GM18909 (cell line): ENCODE measurements around the gene EIF2A.
A peak's percentile ranks its signal among the peaks of the same experiment; 100 is the strongest.
"Not testable (repeated sequence)": the region's sequence is repeated elsewhere in the genome, so short reads cannot be mapped to it uniquely, and the experiment has no call there.

Experiments used
- ATAC-seq: cut with Tn5 transposase; IDR thresholded peaks from one replicate; pipeline ENCODE4 v1.9.1; 2021; ENCODE audit warnings: mild to moderate bottlenecking; ENCODE audit not compliant: unreplicated experiment, poor library complexity

The EIF2A gene

DNA sequence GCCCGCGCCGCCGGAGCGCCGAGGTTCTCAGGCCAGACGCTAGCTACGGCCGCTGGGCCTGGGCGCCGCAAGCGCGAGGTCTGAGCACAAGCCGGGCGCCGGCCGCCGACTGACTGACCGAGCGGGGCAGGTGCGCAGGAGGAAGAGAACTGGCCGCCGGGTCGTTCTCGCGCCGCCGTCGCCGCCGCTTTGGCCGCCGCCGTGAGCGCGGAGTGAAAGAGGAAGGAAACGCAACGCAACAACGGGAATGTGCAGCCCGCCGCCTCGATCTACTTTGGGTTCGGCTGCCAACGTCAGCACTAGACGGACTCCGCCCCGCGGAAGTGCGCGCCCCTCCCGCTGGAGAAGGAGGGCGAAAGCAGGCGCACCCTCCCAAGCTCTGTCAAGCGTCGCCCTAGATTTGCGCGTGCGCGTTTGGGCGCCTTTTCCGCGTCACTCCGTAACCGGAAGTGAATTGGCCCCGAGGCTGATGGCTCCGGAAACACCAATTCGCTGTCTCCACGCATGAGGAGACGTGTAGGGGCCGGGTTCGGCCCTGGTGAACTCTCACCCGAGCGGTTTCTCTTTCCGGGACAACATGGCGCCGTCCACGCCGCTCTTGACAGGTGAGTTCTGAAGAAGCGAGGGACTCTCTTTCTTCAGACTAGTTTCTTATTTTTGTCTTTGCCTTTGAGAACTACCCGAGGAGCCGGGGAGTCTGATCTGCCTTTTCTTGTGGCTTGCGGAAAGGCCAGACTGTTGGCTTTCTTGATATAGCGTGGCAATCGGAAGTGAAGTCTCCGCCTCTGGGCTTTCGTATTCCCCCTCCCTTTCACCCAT is at the start of gene EIF2A, which contains the start of gene SERP1:
EIF2A (plus strand) TSS at position 562 of the 819 bp plus-strand sequence; CDS start at position 578, 16 bp downstream.
SERP1 (minus strand) TSS at position 271 of the 819 bp plus-strand sequence. CDS start 361 bp downstream, outside the sequence.
- peak; percentile 94 for ATAC-seq

GRCh38 chr3:150497956-150498355 is 48.6 kb upstream of the EIF2A start:
- ATAC-seq: no peak

GRCh38 chr3:150500960-150501359 is 45.6 kb upstream of the EIF2A start:
- not testable (repeated sequence) for ATAC-seq

GRCh38 chr3:150503402-150504099 is 43.0 kb upstream of the EIF2A start:
- ATAC-seq: no peak

- no peak for ATAC-seq
Observed at GRCh38 chr3:150504483-150504882, 42.1 kb upstream of the EIF2A start.

DNA sequence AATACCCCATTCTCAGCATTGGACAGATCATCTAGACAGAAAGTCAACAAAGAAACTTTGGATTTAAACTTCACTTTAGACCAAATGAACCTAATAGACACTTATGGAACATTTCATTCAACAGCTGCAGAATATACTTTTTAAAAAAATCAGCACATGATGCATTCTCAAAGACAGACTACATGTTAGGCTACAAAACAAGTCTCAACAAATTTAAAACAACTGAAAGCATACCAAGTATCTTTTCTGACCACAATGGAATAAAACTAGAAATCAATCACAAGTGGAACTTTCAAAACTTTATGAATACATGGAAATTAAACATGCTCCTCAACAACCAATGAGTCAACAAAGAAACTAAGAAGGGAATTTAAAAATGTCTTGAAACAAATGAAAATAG is 38.2 kb upstream of the EIF2A start:
- no peak for ATAC-seq

DNA sequence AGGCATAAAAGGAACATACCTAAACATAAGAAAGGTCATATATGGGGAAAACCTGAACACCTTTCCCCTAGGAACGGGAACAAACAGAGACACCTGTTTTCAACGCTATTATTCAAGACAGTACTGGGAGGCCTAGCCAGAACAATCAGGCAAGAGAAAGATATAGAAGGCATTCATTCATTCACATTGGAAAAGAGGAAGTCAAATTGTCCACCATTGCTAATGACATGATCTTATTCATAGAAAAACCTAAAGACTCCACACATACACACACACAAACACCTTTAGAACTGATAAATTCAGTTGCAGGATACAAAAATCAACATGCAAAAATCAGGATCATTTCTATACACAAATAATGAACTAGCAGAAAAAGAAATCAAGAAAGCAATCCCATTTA is 36.8 kb upstream of the EIF2A start:
- no peak for ATAC-seq

- ATAC-seq: no peak
Observed at GRCh38 chr3:150511122-150511821, 35.3 kb upstream of the EIF2A start.

DNA sequence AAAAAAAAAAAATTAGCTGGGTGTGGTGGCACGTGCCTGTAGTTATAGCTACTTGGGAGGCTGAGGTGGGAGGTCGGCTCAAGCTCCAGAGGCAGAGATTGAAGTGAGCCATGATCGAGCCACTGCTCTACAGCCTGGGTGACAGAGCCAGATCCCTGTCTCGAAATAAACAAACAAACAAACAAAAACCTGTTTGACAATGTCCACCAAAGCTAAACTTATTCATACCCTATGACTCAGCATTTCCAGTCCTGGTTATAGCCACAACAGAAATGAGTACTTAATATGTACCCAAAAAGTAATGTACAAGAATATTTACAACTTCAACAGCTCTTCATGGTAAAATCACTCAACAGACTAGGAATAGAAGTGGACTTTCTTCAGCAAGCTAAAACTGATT is 31.4 kb upstream of the EIF2A start:
- ATAC-seq: no peak

DNA sequence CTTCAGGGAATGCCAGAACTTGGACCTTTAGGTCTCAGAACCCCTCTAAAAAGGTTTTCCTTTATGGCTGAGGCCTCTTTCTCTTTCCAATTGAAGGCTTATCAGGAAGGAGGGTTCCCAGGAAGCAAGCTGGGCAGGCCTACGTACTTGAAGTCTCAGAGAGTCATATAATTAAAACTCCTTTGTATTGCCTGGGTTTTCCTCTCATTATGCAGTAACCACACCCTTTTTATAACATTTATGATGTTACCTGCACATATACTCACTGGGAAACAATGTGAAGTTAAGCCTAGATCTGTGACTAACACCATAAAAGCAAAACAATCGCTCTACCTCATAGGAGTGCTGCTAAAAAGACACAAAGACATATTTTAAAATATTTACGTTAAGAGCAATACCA is 27.6 kb upstream of the EIF2A start:
- ATAC-seq: no peak

DNA sequence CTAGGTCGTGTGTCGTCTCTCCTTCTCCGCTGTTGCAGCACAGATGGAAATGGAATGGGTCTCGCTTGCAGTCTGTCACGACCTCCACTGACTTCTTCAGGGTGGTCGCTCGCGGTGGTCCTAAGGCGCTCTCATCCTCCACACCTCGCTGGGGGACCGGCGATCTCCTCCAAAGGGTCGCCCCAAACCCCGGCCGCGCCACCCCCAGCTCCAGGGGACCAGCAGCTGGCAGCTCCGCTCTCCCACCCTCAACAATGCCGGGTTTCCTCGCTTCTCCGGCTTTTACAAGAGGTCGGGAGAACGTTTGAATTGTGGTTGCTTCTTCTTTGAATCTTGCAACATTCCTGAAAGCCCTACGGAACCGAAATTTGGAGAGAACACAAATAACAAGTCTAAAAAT is 26.2 kb upstream of the EIF2A start:
- no peak for ATAC-seq

DNA sequence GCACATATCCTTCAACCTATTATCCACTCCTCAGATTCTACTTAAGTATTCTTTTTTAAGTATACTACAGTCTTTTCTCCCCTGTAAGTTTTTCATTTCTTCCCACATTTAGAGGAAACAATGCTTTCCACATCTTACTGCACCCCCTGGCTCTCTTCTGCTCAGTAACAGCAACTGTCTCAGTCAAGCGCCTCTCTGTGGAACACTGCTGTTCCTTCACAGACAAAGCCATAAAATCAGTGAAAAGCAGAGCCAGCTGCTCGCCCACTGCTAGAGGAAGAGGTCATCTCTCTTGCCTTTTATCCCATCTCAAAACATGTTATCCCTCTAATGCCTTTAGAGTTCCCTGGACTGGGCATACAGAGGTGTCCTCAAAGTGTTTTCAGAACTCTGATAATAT is 25.1 kb upstream of the EIF2A start:
- ATAC-seq: no peak

DNA sequence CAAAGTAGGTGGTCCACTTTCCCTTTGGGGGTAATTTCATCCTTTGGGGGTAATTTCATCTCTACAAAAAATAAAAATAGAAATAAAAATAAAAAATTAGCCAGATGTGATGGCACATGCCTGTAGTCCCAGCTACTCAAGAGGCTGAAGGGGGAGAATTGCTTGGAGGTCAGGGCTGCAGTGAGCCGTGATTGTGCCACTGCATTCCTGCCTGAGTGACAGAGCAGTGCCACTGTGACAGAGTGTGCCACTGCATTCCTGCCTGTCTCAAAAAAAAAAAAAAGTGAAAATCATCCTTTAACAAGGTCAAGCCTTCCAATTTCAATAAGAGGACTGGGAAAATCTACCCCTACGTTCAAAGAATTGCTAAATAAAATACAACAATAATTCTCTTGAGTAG is 23.0 kb upstream of the EIF2A start:
- no peak for ATAC-seq

- no peak for ATAC-seq
Observed at GRCh38 chr3:150527464-150528255, 18.9 kb upstream of the EIF2A start.

GRCh38 chr3:150528354-150528797 is 18.2 kb upstream of the EIF2A start:
- no peak for ATAC-seq

- ATAC-seq: no peak
Observed at GRCh38 chr3:150531775-150532174, 14.8 kb upstream of the EIF2A start.

DNA sequence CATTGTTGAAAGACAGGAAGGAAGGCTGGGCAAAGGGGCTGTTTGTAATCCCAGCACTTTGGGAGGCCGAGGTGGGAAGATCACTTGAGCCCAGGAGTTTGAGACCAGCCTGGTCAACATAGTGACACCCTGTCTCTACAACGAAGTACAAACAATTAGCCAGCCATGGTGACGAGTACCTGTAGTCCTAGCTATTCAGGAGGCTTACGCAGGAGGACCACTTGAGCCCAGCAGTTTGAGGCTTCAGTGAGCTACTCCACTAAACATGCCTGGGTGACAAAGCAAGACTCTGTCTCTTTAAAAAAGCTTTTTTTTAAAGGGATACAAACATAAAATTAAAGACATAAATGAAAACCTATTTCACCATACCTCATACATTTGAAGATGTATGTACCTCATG is 11.4 kb upstream of the EIF2A start:
- ATAC-seq: no peak

DNA sequence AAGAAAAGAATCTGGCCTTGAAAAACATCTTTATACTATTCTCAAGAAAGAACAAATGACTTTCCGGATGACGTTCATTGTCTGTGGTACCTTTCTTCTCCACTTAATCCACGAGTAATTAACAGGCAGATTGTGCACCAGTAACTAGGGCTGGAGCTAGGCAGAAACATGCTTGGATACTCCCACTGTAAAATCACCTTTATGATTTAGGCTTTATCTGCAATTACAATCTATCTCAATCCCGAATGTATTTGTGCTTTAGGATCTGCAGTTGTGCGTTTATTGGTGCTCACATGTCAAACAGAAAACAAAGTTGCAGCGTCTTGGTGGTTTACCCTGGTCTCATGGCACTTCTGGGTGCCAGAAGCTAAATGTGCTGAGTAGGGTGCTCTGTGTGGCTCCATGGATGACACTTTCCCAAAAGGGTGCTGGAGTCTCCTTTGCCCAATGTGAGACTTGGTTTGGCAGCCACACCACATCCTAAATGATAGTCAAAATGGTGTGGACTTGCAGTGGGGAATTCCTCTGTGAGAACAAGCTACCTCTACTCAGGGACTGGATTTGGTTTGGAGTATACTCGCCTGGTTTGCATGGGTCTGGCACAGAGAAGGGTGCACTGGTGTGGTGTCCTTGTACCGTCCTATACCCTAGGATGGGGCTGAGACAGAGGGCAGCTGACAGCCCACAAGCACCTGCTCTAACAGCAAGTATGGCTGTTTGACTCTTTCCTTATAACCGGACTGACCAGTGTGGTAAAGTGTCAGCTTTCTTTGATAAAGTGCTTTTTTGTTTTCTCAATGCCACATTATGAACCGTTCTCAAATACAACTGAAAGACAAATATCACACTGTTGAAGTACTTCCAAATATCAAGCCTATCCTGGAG is 8.0 kb upstream of the EIF2A start:
- no peak for ATAC-seq

- no peak for ATAC-seq
Observed at GRCh38 chr3:150540297-150540696, 6.3 kb upstream of the EIF2A start.
